Posterior cingulate gyrus (tissue), 11 donors: ENCODE measurements around the gene SHOC2.

Experiments used
- DNase-seq, 10 donors: peaks; one replicate each; pipeline versions ENCODE4 v3.0.0 to v3.0.0-alpha.2; 2020 to 2021; ENCODE audit warnings: mixed read lengths in 3 of 10
- intact Hi-C: fragments of 100-400 bp; cut with DNase I; formaldehyde crosslinking; loops from one replicate; pipeline ENCODE4 v1.15.1; 2023

SHOC2 gene

GRCh38 chr10:110919349-110919931, at the start of gene SHOC2:
SHOC2 (plus strand) TSS chr10:110919604; CDS start chr10:110964359, 44,755 bp downstream.
- intact Hi-C loops = loop anchor here (2.0 kb wide), 1 partner anchor 25 kb away; no protein-coding TSS in a partner anchor
- peak; percentile 97 to 100 (median 100) for DNase-seq

DNA sequence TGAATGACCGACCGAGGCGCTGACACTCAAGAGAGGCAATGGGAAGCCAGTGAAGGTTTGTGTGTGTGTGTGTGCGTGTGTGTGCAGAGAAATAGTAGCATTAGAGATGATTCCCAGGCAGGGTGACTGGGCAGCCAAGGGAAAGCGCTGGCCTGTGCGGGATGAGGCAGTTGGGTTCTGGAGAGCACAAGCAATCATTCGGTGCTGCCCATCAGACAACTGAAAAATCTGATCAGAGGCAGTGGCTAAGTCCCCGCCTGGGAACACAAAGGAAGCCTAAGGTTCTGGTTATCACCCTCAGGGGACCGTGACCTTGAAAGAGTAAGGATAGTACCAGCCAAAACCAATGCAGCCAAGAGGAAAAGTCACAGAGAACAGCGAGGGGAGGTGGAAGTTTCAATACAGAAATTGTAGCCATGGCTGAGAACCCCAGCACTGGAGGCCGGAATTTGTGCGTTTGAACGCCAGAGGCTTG, 48.5 kb upstream of the SHOC2 start:
- peak in 1 of 10 donors; percentile 48 for DNase-seq
- intact Hi-C loops = loop anchor here (5.0 kb wide), 3 partner anchors 49 to 124 kb away; no protein-coding TSS in a partner anchor

DNA sequence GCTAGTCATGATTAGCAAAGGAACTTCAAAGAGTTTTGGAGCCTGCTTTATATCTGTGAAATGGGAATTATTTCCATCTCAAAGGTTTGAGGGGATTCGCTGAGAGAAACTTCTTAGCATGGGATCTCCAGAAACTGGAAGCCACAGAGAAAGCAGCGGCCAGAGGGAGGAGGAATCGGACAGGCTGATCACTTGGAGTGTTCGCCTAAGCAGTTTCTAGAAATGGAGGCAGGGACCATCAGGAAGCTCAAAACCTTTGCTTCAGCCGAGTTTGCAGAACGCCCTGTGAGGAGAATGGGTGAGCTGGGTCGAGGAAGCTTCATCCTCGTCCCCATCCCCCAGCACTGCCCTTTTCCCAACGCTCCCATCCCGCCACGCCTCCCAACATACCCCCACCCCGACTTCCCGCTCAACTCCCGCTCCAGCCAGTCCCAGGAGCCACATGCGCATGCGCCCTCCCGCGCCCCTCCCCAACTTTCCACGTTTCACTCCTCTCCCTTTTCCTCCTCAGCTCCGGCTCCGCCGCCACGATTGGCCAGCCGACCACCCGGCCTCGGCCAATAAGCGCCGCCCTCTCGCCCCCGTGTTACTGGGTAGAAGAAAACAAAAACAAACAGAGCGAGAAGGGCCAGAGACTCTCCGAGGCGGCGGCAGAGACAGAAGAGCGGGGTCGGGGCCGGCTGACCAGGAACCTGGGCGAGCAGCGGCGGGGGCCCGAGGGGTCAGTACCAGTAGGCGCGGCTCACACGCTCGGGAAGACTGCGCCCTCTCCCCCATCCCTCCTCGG, 47.9 kb upstream of the SHOC2 start, which contains the start of gene PDCD4:
Gene PDCD4 (plus strand): TSS at position 631 of the 787 bp plus-strand sequence. CDS start 4,100 bp downstream, outside the sequence.
- DNase-seq = peak; percentile 99 to 100 (median 100)
- intact Hi-C loops = loop anchor here (5.0 kb wide), 3 partner anchors 49 to 124 kb away; no protein-coding TSS in a partner anchor

DNA sequence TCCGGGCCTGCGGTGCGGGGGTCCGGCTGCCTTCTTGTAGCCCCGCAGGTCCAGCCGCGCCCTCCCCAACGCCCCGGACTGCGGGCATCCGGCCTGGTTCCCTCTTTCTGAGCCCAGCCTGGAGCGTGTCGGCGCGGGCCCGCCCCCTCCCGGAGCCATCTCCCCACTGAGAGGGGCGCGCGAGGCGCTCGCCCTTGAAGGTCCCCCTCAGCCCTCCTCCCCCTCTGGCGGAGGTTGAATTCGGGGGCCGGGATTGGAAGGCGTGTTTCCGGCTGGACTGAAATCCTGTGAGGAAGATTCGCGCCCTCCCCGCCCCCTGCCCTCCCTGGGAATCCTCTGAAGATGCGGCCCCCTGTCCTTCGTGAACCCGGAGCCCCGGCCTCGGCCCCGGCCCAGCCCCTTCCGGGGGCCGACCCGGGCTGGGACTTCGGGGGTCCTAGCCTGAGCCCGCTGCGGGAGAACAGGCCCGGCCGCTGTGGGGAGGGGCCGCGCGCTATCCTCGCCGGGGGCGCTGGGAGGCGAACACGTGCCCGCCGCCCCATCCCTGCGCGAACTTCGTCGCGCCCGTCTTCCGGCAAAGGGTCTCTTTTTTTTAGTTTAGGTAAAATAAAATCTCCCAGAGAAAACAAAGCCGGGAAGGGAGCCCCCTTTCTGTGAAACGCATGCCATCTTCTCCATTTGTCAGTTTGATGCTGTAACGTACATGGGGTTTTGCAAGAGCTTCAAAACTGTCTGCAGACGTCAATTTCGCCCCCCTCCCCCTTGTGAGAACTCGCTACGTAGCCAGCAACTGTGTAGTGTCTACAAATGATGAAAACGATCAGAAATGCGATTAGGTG, 47.0 kb upstream of the SHOC2 start:
- intact Hi-C loops = loop anchor here (5.0 kb wide), 3 partner anchors 50 to 125 kb away; no protein-coding TSS in a partner anchor
- DNase-seq = peak; percentile 39 to 92 (median 55)

DNA sequence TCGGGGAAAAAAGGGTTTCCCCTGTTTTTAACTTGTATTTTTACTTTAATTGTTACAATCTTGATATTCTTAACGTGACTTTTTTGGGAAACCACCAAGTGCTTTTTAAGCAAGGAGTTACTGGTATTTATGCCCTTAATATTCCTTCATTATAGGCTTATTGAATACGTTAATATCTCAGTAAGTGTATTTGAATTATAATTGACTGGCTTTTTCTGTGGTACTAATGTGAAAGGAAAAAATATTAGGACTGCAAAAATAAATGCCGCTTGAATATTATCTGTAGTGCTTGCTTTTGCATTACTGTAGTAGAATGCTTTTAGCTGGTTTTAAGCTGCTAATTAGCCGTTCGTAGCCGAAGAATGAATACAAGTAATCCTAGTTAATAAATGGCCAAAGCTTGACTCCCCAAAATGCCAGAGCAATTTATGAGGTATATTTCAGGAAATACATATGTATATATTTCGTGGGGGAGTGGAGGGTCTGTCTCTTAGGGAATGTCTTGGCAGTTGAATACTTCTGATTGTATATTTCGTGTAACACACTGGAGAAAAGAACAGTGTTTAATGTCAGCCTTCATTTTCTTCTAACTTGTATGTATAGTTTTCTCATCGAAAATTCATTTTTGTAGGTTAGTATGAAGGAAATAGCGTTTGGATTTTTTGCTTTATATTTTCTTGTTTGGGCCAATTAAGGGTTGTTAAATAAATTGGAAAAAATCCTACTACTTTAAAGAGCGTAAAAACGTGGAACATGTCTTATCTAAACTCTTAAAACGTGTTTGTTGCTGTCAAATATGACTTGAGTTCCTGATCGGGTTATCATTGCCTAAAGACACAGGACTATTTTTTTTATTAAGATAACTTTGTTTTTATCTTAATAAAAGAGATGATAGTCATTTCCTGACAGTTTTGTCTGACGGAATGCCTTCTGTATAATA, 46.1 kb upstream of the SHOC2 start:
- intact Hi-C loops = loop anchor here (5.0 kb wide), 3 partner anchors 51 to 126 kb away; no protein-coding TSS in a partner anchor
- no peak for DNase-seq

DNA sequence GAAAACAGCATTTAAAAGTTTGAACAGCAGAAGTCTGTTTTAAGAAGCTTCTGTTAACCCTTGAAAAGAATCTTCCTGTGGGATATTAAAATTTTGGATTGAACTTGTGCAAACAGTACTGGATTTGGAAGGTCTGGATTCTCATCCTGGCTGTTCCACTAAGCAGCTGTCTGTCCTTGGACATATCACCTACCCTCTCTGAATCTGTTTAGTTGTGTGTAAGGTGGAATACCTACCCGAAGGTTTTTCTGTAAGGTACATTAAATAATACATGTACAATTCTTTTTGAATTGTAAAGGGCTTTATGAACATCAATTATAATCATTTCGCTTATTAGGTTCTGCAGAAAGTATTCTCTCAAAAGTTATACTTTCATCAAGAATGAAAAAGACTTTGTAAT, 45.5 kb upstream of the SHOC2 start:
- intact Hi-C loops = loop anchor here (1.0 to 5.0 kb wide), 4 partner anchors 44 to 127 kb away; no protein-coding TSS in a partner anchor
- DNase-seq = no peak

GRCh38 chr10:110876000-110876399, 43.4 kb upstream of the SHOC2 start:
- intact Hi-C loops = no loop called here
- no peak for DNase-seq

GRCh38 chr10:110876788-110877187, 42.6 kb upstream of the SHOC2 start:
- no peak for DNase-seq
- intact Hi-C loops = no loop called here

- intact Hi-C loops = no loop called here
- no peak for DNase-seq
Measured at GRCh38 chr10:110880012-110880411, 39.4 kb upstream of the SHOC2 start.

DNA sequence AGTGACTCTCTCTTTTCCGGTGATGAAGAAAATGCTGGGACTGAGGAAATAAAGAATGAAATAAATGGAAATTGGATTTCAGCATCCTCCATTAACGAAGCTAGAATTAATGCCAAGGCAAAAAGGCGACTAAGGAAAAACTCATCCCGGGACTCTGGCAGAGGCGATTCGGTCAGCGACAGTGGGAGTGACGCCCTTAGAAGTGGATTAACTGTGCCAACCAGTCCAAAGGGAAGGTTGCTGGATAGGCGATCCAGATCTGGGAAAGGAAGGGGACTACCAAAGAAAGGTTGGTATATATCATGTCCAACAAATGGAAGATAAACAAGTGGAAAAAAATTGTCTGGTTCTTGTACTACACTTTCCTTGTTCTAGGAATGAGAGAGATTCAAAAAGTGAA, 38.2 kb upstream of the SHOC2 start:
- peak in 1 of 10 donors; percentile 56 for DNase-seq
- intact Hi-C loops = no loop called here

GRCh38 chr10:110881905-110882304, 37.5 kb upstream of the SHOC2 start:
- DNase-seq = no peak
- intact Hi-C loops = no loop called here

GRCh38 chr10:110883924-110884323, 35.5 kb upstream of the SHOC2 start:
- no peak for DNase-seq
- intact Hi-C loops = no loop called here

- no peak for DNase-seq
- intact Hi-C loops = no loop called here
Measured at GRCh38 chr10:110885932-110886674, 33.3 kb upstream of the SHOC2 start.

GRCh38 chr10:110887560-110887959, 31.8 kb upstream of the SHOC2 start:
- no peak for DNase-seq
- intact Hi-C loops = no loop called here

- no peak for DNase-seq
- intact Hi-C loops = loop anchor here (1.0 to 10.0 kb wide), 3 partner anchors 88 to 278 kb away; no protein-coding TSS in a partner anchor
Measured at GRCh38 chr10:110892602-110893288, 26.7 kb upstream of the SHOC2 start.

- intact Hi-C loops = loop anchor here (1.0 to 10.0 kb wide), 4 partner anchors 25 to 279 kb away; partner anchors contain the start of genes BBIP1 and SHOC2
- no peak for DNase-seq
Measured at GRCh38 chr10:110893559-110894179, 25.7 kb upstream of the SHOC2 start.

- no peak for DNase-seq
- intact Hi-C loops = loop anchor here (10.0 kb wide), 1 partner anchor 282 kb away; no protein-coding TSS in a partner anchor
Measured at GRCh38 chr10:110897184-110897583, 22.2 kb upstream of the SHOC2 start.
